HepG2 (cell line): ENCODE data around the gene HES6. TPM values are rescaled to one million over a fixed set of nuclear protein-coding genes. Genes with fewer than 3 reads are reported as not detected.
A peak's percentile ranks its signal among the peaks of the same experiment; 100 is the strongest.

Source experiments
- CEBPG ChIP-seq: IDR thresholded peaks from 2 replicates; pipeline ENCODE4 v1.6.1; 2016
- DZIP1 ChIP-seq: sonication (generic); formaldehyde crosslinking; IDR thresholded peaks from 2 replicates; pipeline ENCODE4 v1.5.0; 2020; ENCODE audit warnings: mild to moderate bottlenecking, missing genetic modification reagents
- FOXO1 ChIP-seq: sonication (generic); formaldehyde crosslinking; IDR thresholded peaks from 2 replicates; pipeline ENCODE4 v1.4.0; 2020; ENCODE audit warnings: missing genetic modification reagents
- HMGXB4 ChIP-seq, 2 experiments: sonication (generic) in 1 of 2; formaldehyde crosslinking in 1 of 2; IDR thresholded peaks; 2 replicates each; pipeline versions ENCODE4 v1.4.0 to v1.6.1; 2018 to 2020; ENCODE audit warnings: missing genetic modification reagents in 2 of 2, borderline replicate concordance in 1 of 2, low read depth in 1 of 2, mild to moderate bottlenecking in 1 of 2, missing biosample characterization in 1 of 2
- HNF4A ChIP-seq: sonication (generic); formaldehyde crosslinking; IDR thresholded peaks from 2 replicates; pipeline ENCODE4 v1.4.0; 2020; ENCODE audit warnings: missing genetic modification reagents
- POLR2AphosphoS2 ChIP-seq: IDR thresholded peaks from 2 replicates; pipeline ENCODE4 v1.6.1; 2011; ENCODE audit warnings: low read depth, low read length, improper control_type of control experiment
- SAP130 ChIP-seq: IDR thresholded peaks from 2 replicates; pipeline ENCODE4 v1.6.1; 2016; ENCODE audit warnings: low read depth
- TCF12 ChIP-seq, 2 experiments: fragments of 450-650 bp in 1 of 2; sonication (generic) in 1 of 2; formaldehyde crosslinking in 1 of 2; IDR thresholded peaks; 2 replicates each; pipeline versions ENCODE4 v1.6.1 to v1.8.0; 2017 to 2022; ENCODE audit warnings: antibody characterized with exemption in 1 of 2, mild to moderate bottlenecking in 1 of 2, missing genetic modification reagents in 1 of 2, moderate library complexity in 1 of 2
- TSC22D2 ChIP-seq: sonication (generic); formaldehyde crosslinking; IDR thresholded peaks from 2 replicates; pipeline ENCODE4 v1.5.1; 2020; ENCODE audit warnings: missing genetic modification reagents, mild to moderate bottlenecking, borderline replicate concordance
- ZFY ChIP-seq: sonication (generic); formaldehyde crosslinking; IDR thresholded peaks from 2 replicates; pipeline ENCODE4 v1.4.0; 2020; ENCODE audit warnings: missing genetic modification reagents
- ZNF142 ChIP-seq: sonication (generic); formaldehyde crosslinking; IDR thresholded peaks from 2 replicates; pipeline ENCODE4 v1.4.0; 2020; ENCODE audit warnings: missing genetic modification reagents
- ZNF253 ChIP-seq: sonication (generic); formaldehyde crosslinking; IDR thresholded peaks from 2 replicates; pipeline ENCODE4 v1.8.0; 2022; ENCODE audit warnings: mild to moderate bottlenecking, missing genetic modification reagents, borderline replicate concordance
- ZNF33B ChIP-seq: sonication (generic); formaldehyde crosslinking; IDR thresholded peaks from 2 replicates; pipeline ENCODE4 v1.5.1; 2020; ENCODE audit warnings: mild to moderate bottlenecking, missing genetic modification reagents
- ZNF550 ChIP-seq: sonication (generic); formaldehyde crosslinking; IDR thresholded peaks from 2 replicates; pipeline ENCODE4 v1.4.0; 2020; ENCODE audit warnings: mild to moderate bottlenecking, missing genetic modification reagents, borderline replicate concordance
- ZNF563 ChIP-seq: sonication (generic); formaldehyde crosslinking; IDR thresholded peaks from 2 replicates; pipeline ENCODE4 v1.8.0; 2022; ENCODE audit warnings: mild to moderate bottlenecking, moderate library complexity, missing genetic modification reagents
- polyA plus RNA-seq, 8 experiments: library from polyadenylated mRNA; depleted of rRNA in 3 of 8; stranded (reverse) in 7 of 8; unstranded in 1 of 8; fragments of >200 nt; fragmentation: Illumina TruSeq in 4 of 8; extraction: Trizol in 4 of 8; gene quantifications; 2 replicates each; pipeline versions ENCODE4 v1.2.1 to v1.2.3, GENCODE V29; 2011 to 2016; ENCODE audit warnings: low read depth in 4 of 8, missing spikeins in 1 of 8, mixed read lengths in 1 of 8; ENCODE audit not compliant: insufficient read depth in 1 of 8
- total RNA-seq, 5 experiments: library from RNA; depleted of rRNA; stranded (reverse); fragments of >200 nt; fragmentation: Illumina TruSeq; extraction: Trizol; gene quantifications; 2 replicates each; pipeline ENCODE4 v1.2.3, GENCODE V29; 2016; ENCODE audit warnings: low read depth in 1 of 5

Gene HES6
- total and polyA plus RNA-seq, 2 of the 13 experiments (the other 11 are each of a cell fraction or from before 2014, with no cell fraction given), result 19.5 to 82.8 TPM

- TF ChIP-seq ZNF142 (CRISPR knock-in tag) (no peak), DZIP1 (0 out of 2 replicates have a peak, but pooled peaks have one; percentile 69), HNF4A (peak; percentile 36; the same call in 1 of the 2 replicates), ZFY (CRISPR knock-in tag) (no peak), CEBPG (CRISPR knock-in tag) (no peak), ZNF253 (0 out of 2 replicates have a peak, but pooled peaks have one; percentile 59), TCF12 (IDR thresholded peaks at IDR 0.05) (no peak), TCF12 (CRISPR knock-in tag; IDR thresholded peaks at IDR 0.05) (0 out of 2 replicates have a peak, but pooled peaks have one; percentile 18), FOXO1 (CRISPR knock-in tag) (no peak), ZNF550 (CRISPR knock-in tag) (no peak), HMGXB4 (CRISPR knock-in tag; IDR thresholded peaks at IDR 0.05; ENCODE audit: borderline replicate concordance in 1 of 2, low read depth in 1 of 2) (peak in 1 of 2 experiments; percentile 44; a peak in 2 of 4 replicates), ZNF563 (peak; percentile 69; the same call in 1 of the 2 replicates), TSC22D2 (CRISPR knock-in tag) (no peak), SAP130 (CRISPR knock-in tag) (peak; percentile 68), POLR2AphosphoS2 (peak; percentile 90), ZNF33B (CRISPR knock-in tag) (no peak)
Observed at GRCh38 chr2:238287737-238288649, 48.2 kb upstream of the HES6 start, which contains the start of gene PER2 (continued).
